ENCODE results near the gene SLC47A1. TPM values are rescaled to one million over a fixed set of nuclear protein-coding genes. Genes with fewer than 3 reads are reported as not detected.

Gene SLC47A1
- total RNA-seq, 3 donors from 2014 or later (not counting 1 experiment from before 2014, with no cell fraction given), result 0.29 to 1.3 (median 0.45) TPM

Other genes with a start within 250 kb of the SLC47A1 start
- 1 to 10 TPM; 3.1 to 7.5 (median 3.7) TPM for gene B9D1, start 171.1 kb upstream of the SLC47A1 start, total RNA-seq
- gene MAPK7, start 155.4 kb upstream of the SLC47A1 start, total RNA-seq, result 10 to 100 TPM; 39.2 to 63.5 (median 54.1) TPM
- gene MFAP4, start 146.7 kb upstream of the SLC47A1 start, total RNA-seq, result not detected
- gene RNF112, start 122.6 kb upstream of the SLC47A1 start, total RNA-seq, result 1 to 10 TPM; 1.0 to 5.1 (median 5.0) TPM
- 10 to 100 TPM; 25.3 to 33.7 (median 31.4) TPM for gene ALDH3A2, start 114.9 kb downstream of the SLC47A1 start, total RNA-seq
- not detected for gene SLC47A2, start 182.7 kb downstream of the SLC47A1 start, total RNA-seq
- gene ALDH3A1, start 214.4 kb downstream of the SLC47A1 start, total RNA-seq, result not detected